OCI-LY1 (cell line): ENCODE measurements around the gene CORIN.

Experiments
- H2AFZ ChIP-seq: fragments of 200-600 bp; sonication (generic), shearing (Covaris generic); 2 replicates; pipeline ENCODE4 v1.6.0; 2014; ENCODE audit warnings: antibody characterized with exemption, mild to moderate bottlenecking, low read length
- H3F3A ChIP-seq: fragments of 200-600 bp; sonication (generic), shearing (Covaris generic); 2 replicates; pipeline ENCODE4 v1.6.0; 2014; ENCODE audit warnings: mild to moderate bottlenecking, antibody characterized with exemption, low read length, moderate library complexity; ENCODE audit not compliant: insufficient read depth
- H3K27ac ChIP-seq: fragments of 200-600 bp; sonication (generic); 2 replicates; pipeline ENCODE4 v1.5.1; 2014; ENCODE audit warnings: low read length, mixed run types, mild to moderate bottlenecking, low read depth; ENCODE audit not compliant: poor library complexity, severe bottlenecking
- H3K27me3 ChIP-seq: fragments of 200-600 bp; sonication (generic); 2 replicates; pipeline ENCODE4 v1.6.0; 2014; ENCODE audit warnings: antibody characterized with exemption, mild to moderate bottlenecking, low read length, moderate library complexity; ENCODE audit not compliant: insufficient read depth
- H3K36me3 ChIP-seq: fragments of 200-600 bp; sonication (generic); 2 replicates; pipeline ENCODE4 v1.6.1; 2014; ENCODE audit warnings: mild to moderate bottlenecking, antibody characterized with exemption, low read length, moderate library complexity, mixed read lengths; ENCODE audit not compliant: insufficient read depth
- H3K4me1 ChIP-seq: fragments of 200-600 bp; sonication (generic); 2 replicates; pipeline ENCODE4 v1.5.1; 2014; ENCODE audit warnings: mild to moderate bottlenecking, low read length, moderate library complexity; ENCODE audit not compliant: insufficient read depth, severe bottlenecking
- H3K4me2 ChIP-seq: fragments of 200-600 bp; sonication (generic), shearing (Covaris generic); 2 replicates; pipeline ENCODE4 v1.6.1; 2014; ENCODE audit warnings: low read length
- H3K4me3 ChIP-seq: fragments of 200-600 bp; sonication (generic); 2 replicates; pipeline ENCODE4 v1.5.1; 2014; ENCODE audit warnings: low read length, low read depth, mild to moderate bottlenecking, mixed read lengths; ENCODE audit not compliant: poor library complexity, severe bottlenecking
- H3K79me2 ChIP-seq: fragments of 200-600 bp; shearing (Covaris generic); 2 replicates; pipeline ENCODE4 v1.6.1; 2016; ENCODE audit warnings: mixed run types, low read length, mixed read lengths; ENCODE audit not compliant: insufficient read depth
- H3K9ac ChIP-seq: fragments of 200-600 bp; sonication (generic), shearing (Covaris generic); 2 replicates; pipeline ENCODE4 v1.6.1; 2014; ENCODE audit warnings: mild to moderate bottlenecking, low read length, mixed read lengths
- H3K9me2 ChIP-seq: fragments of 200-600 bp; sonication (generic), shearing (Covaris generic); 2 replicates; pipeline ENCODE4 v1.6.1; 2014; ENCODE audit warnings: low read depth, mild to moderate bottlenecking, low read length, mixed read lengths
- H3K9me3 ChIP-seq: fragments of 200-600 bp; shearing (Covaris generic); 2 replicates; pipeline ENCODE4 v1.6.1; 2014; ENCODE audit warnings: low read length, mixed read lengths
- H4K20me1 ChIP-seq: fragments of 200-600 bp; sonication (generic), shearing (Covaris generic); 2 replicates; pipeline ENCODE4 v1.6.0; 2016; ENCODE audit warnings: mild to moderate bottlenecking, low read length; ENCODE audit not compliant: insufficient read depth
- CTCF ChIP-seq: fragments of 200-600 bp; sonication (generic), shearing (Covaris generic); IDR thresholded peaks from 2 replicates; pipeline ENCODE4 v1.5.1; 2017; ENCODE audit warnings: mild to moderate bottlenecking, antibody characterized with exemption, low read length, moderate library complexity, mixed read lengths
- EZH2 ChIP-seq: fragments of 200-600 bp; sonication (generic), shearing (Covaris generic); IDR thresholded peaks from 2 replicates; pipeline ENCODE4 v1.8.0; 2017; ENCODE audit warnings: borderline replicate concordance, mixed run types, mild to moderate bottlenecking, antibody characterized with exemption, low read length, moderate library complexity, mixed read lengths

CORIN gene

GRCh38 chr4:47701286-47701685 lies 136.6 kb downstream of the CORIN start:
- Histone ChIP-seq H4K20me1 (no peaks in the 10 kb centered on the region), H3K9ac (no peak overlapping the region), H3K36me3 (no peaks in the 10 kb centered on the region), H3F3A (no peaks in the 10 kb centered on the region), H3K9me2 (no peaks in the 10 kb centered on the region), H2AFZ (no peak overlapping the region), H3K27me3 (no peaks in the 10 kb centered on the region), H3K4me1 (no peaks in the 10 kb centered on the region), H3K9me3 (no peaks in the 10 kb centered on the region), H3K4me2 (no peak overlapping the region), H3K79me2 (no peaks in the 10 kb centered on the region), H3K4me3 (no peak overlapping the region), H3K27ac (no peak overlapping the region)
- TF ChIP-seq CTCF = no peak
- TF ChIP-seq EZH2 = no peak

- H3K4me1 ChIP-seq = no peaks in the 10 kb centered on the region
- H3K9me2 ChIP-seq = no peaks in the 10 kb centered on the region
- H3K9me3 ChIP-seq = no peaks in the 10 kb centered on the region
- no peaks in the 10 kb centered on the region for H4K20me1 ChIP-seq
- no peaks in the 10 kb centered on the region for H3F3A ChIP-seq
- H3K27me3 ChIP-seq = no peaks in the 10 kb centered on the region
- H3K9ac ChIP-seq = no peak overlapping the region
- no peak overlapping the region for H3K4me2 ChIP-seq
- H3K27ac ChIP-seq = no peak overlapping the region
- no peaks in the 10 kb centered on the region for H3K36me3 ChIP-seq
- no peak for TF ChIP-seq EZH2
- TF ChIP-seq CTCF = no peak
- no peak overlapping the region for H2AFZ ChIP-seq
- no peak overlapping the region for H3K4me3 ChIP-seq
- no peaks in the 10 kb centered on the region for H3K79me2 ChIP-seq
Measured at GRCh38 chr4:47698837-47699236, 139.0 kb downstream of the CORIN start.

- Histone ChIP-seq H3K27me3 (no peaks in the 10 kb centered on the region), H3K4me2 (no peak overlapping the region), H3K9me3 (no peaks in the 10 kb centered on the region), H3K9me2 (no peaks in the 10 kb centered on the region), H3K4me3 (no peak overlapping the region), H3K79me2 (no peaks in the 10 kb centered on the region), H3K9ac (no peak overlapping the region), H3K4me1 (no peaks in the 10 kb centered on the region), H3K27ac (no peak overlapping the region), H2AFZ (no peak overlapping the region), H4K20me1 (no peaks in the 10 kb centered on the region), H3K36me3 (no peaks in the 10 kb centered on the region), H3F3A (no peaks in the 10 kb centered on the region)
- no peak for TF ChIP-seq CTCF
- TF ChIP-seq EZH2 = no peak
Measured at GRCh38 chr4:47696823-47697222, 141.0 kb downstream of the CORIN start.
